Measurements from ENCODE around the gene CEACAM19. TPM values are rescaled to one million over a fixed set of nuclear protein-coding genes. Genes with fewer than 3 reads are reported as not detected.
"Not testable (repeated sequence)": the region's sequence is repeated elsewhere in the genome, so short reads cannot be mapped to it uniquely, and the experiment has no call there.

The CEACAM19 gene
- total RNA-seq, 1 donor from 2014 or later: 1.5 TPM

DNA sequence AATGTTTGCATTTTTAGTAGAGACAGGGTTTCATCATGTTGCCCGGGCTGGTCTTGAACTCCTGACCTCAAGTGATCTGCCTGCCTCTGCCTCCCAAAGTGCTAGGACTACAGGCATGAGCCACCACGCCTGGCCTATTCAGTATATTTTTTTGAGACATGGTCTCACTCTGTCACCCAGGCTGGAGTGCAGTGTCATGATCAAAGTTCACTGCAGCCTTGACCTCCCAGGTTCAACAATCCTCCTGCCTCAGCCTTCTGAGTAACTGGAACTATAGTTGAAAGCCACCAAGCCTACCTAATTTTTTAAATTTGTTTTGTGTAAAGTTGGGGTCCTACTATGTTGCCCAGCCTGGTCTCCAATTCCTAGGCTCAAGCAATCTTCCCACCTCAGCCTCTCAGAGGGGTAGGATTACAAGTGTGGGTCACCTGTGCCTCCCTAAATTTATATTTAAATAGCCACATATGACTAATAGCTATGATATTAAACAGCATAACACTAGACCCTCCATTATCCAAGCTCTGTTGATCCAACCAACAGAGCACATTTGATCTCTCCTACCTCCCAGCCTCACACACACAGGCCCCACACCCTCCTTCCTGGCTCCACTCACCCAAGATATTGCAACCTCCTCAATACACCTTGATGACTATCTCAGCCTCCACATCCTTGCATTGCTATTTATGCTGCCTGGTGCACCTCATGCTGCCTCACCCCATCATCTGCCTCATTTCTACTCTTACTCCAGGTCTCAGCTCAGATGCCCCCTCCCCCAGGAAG is 2.1 kb upstream of the CEACAM19 start:
- H3K9me3 Mint-ChIP-seq: no peaks in the 10 kb centered on the region
- H3K4me1 Mint-ChIP-seq (ENCODE audit: low read depth): no peaks in the 10 kb centered on the region
- intact Hi-C loops (cut with micrococcal nuclease): no loop called here
- H3K4me3 Mint-ChIP-seq (ENCODE audit: low read depth): no peak overlapping the region
- no peak for DNase-seq (ENCODE audit: low spot score)
- no peak overlapping the region for H3K27ac Mint-ChIP-seq
- no peaks in the 10 kb centered on the region for H3K36me3 Mint-ChIP-seq (ENCODE audit: low read depth)
- H3K27me3 Mint-ChIP-seq (ENCODE audit: low read depth): no peaks in the 10 kb centered on the region

DNA sequence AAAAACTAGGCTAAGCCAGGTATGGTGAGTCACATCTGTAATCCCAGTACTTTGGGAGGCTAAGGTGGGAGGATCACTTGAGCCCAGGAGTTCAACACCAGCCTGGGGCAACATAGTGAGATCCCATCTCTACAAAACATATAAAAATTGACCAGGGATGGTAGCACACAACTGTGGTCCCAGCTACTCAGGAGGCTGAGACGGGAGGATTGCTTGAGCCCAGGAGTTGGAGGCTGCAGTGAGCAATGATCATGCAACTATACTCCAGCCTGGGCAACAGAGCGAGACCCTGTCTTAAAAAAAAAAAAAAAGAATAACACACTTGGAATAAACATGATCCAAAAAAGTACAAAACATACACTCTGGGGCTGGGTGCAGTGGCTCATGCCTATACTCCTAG is 1.3 kb upstream of the CEACAM19 start:
- H3K4me3 Mint-ChIP-seq (ENCODE audit: low read depth); H3K4me1 Mint-ChIP-seq (ENCODE audit: low read depth); DNase-seq (ENCODE audit: low spot score); H3K27me3 Mint-ChIP-seq (ENCODE audit: low read depth); H3K27ac Mint-ChIP-seq; intact Hi-C loops (cut with micrococcal nuclease); H3K9me3 Mint-ChIP-seq; H3K36me3 Mint-ChIP-seq (ENCODE audit: low read depth): not testable (repeated sequence)

DNA sequence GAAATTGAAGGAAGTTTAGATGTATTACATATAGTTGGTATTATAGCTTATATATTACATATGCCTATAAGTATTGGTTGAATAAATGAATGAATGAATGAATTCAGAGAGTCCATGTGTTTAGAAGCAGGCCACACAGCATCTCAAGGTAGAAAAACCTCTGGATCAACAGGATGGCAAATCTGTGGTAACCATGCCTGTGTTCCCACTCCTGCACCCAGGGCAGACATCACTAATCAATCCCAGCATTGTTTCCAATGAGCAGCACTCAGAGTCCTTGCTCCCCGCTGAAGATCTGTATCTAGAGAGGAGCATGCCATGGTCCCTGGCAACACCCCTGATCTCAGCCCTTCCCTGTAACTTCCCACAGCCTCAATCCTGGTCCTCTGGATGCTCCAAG is 944 bp downstream of the CEACAM19 start:
- H3K9me3 Mint-ChIP-seq: no peaks in the 10 kb centered on the region
- no peak for DNase-seq (ENCODE audit: low spot score)
- intact Hi-C loops (cut with micrococcal nuclease): no loop called here
- no peak overlapping the region for H3K27ac Mint-ChIP-seq
- H3K4me1 Mint-ChIP-seq (ENCODE audit: low read depth): no peaks in the 10 kb centered on the region
- no peak overlapping the region for H3K4me3 Mint-ChIP-seq (ENCODE audit: low read depth)
- no peaks in the 10 kb centered on the region for H3K36me3 Mint-ChIP-seq (ENCODE audit: low read depth)
- H3K27me3 Mint-ChIP-seq (ENCODE audit: low read depth): no peaks in the 10 kb centered on the region

DNA sequence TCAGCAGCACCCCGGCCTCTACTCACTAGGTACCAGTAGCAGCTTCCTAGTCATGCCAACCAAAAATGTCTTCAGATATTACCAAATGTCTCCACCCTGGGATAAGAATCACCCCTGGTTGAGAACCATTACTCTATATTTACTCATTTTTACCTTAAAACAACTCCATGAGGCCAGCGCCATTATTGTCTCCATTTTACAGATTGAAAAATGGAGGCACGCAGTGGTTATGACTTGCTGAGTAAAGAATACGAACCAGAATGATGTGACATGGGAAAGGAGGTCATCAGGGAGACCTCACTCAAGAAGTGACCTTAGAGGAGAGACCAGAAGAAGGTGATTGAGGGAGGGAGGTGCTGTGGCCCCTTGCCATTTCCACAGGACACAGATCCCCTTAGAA is 2.2 kb downstream of the CEACAM19 start:
- Mint-ChIP-seq H3K4me3 (ENCODE audit: low read depth) (no peak overlapping the region), H3K27me3 (ENCODE audit: low read depth) (no peaks in the 10 kb centered on the region), H3K27ac (no peak overlapping the region), H3K9me3 (no peaks in the 10 kb centered on the region), H3K36me3 (ENCODE audit: low read depth) (no peaks in the 10 kb centered on the region), H3K4me1 (ENCODE audit: low read depth) (no peaks in the 10 kb centered on the region)
- intact Hi-C loops (cut with micrococcal nuclease): no loop called here
- no peak for DNase-seq (ENCODE audit: low spot score)

DNA sequence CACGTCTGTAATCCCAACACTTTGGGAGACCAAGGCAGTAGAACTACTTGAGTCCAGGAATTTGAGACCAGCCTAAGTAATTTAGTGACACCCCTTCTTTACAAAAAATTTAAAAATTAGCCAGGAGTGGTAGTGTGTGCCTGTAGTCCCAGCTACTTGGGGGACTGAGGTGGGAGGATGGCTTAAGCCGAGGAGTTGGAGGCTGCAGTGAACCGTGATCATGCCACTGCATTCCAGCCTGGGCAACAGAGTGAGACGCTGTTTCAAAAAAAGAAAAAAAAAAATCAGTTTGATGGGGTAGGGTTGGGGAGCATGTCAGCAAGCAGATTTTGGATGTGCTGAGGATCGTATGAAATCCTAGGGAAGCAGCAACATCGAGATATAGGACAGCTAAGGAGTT is 4.2 kb downstream of the CEACAM19 start:
- intact Hi-C loops (cut with micrococcal nuclease): no loop called here
- Mint-ChIP-seq H3K4me1 (ENCODE audit: low read depth) (no peaks in the 10 kb centered on the region), H3K27me3 (ENCODE audit: low read depth) (no peaks in the 10 kb centered on the region)

DNA sequence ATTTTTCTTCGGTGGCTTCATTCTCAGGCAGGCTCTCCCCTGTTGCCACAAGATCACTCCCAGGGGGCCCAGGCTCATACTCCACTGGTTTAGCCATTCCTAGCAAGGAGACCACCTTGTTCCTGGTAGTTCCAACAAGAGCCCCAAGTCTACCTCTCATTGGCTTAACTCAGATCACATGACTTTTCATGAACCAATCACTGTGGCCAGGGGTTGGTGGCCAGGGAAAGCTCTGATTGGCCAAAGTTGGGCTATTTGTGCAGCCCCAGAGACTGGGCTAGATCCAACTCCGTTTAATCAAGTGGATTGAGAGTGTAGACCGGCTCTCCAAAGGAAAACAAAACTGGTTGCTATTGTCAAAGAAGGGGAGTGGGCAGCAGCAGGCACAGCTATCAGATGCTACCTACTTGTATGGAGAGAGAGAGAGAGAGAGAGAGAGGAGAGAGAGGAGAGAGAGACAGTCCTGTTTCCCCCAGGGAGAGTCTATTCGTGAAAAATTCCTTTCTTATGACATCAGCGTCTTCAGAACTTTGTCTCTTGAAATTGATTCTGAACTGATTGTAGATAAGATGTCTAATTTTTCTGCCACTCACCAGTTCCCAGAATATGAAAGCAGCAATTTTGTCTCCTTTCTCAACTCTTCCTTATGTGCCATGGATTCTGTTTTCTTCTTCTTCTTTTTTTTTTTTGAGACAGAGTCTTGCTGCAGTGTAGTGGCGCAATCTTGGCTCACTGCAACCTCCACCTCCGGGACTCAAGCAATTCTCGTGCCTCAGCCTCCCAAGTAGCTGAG is 5.9 kb downstream of the CEACAM19 start:
- H3K36me3 Mint-ChIP-seq (ENCODE audit: low read depth): no peaks in the 10 kb centered on the region
- H3K9me3 Mint-ChIP-seq: no peaks in the 10 kb centered on the region
- H3K4me1 Mint-ChIP-seq (ENCODE audit: low read depth): no peaks in the 10 kb centered on the region
- intact Hi-C loops (cut with micrococcal nuclease): no loop called here
- H3K4me3 Mint-ChIP-seq (ENCODE audit: low read depth): no peak overlapping the region
- DNase-seq (ENCODE audit: low spot score): no peak
- no peaks in the 10 kb centered on the region for H3K27me3 Mint-ChIP-seq (ENCODE audit: low read depth)
- no peak overlapping the region for H3K27ac Mint-ChIP-seq

More for the DNA sequence above, 4.2 kb downstream of the CEACAM19 start:
- Mint-ChIP-seq H3K27ac (no peak overlapping the region), H3K9me3 (no peaks in the 10 kb centered on the region), H3K36me3 (ENCODE audit: low read depth) (no peaks in the 10 kb centered on the region), H3K4me3 (ENCODE audit: low read depth) (no peak overlapping the region)
- DNase-seq (ENCODE audit: low spot score): no peak

DNA sequence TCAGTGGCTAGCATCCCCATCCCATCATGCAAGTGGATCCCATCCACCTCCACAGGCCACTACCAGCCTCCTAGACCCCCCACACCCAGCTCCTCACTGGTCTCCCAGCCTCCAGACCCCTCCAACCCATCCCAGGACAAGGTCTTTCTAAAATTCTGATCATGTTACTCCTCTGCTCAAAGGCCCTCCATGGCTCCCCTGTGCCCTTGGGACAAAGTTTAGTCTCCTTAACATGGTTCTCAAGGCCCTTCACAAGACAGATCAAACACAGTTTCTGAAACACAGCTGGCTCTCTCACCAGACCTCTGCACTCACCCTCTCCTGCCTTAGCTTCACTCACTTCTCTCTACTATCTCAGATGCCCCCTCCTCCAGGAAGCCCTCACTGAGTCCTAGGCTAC is 9.3 kb downstream of the CEACAM19 start:
- peaks cover 7% of the 10 kb centered on the region for H3K4me1 Mint-ChIP-seq (ENCODE audit: low read depth)
- DNase-seq (ENCODE audit: low spot score): no peak
- H3K36me3 Mint-ChIP-seq (ENCODE audit: low read depth): no peaks in the 10 kb centered on the region
- H3K4me3 Mint-ChIP-seq (ENCODE audit: low read depth): no peak overlapping the region
- H3K9me3 Mint-ChIP-seq: no peaks in the 10 kb centered on the region
- H3K27me3 Mint-ChIP-seq (ENCODE audit: low read depth): no peaks in the 10 kb centered on the region
- intact Hi-C loops (cut with micrococcal nuclease): no loop called here
- H3K27ac Mint-ChIP-seq: no peak overlapping the region

DNA sequence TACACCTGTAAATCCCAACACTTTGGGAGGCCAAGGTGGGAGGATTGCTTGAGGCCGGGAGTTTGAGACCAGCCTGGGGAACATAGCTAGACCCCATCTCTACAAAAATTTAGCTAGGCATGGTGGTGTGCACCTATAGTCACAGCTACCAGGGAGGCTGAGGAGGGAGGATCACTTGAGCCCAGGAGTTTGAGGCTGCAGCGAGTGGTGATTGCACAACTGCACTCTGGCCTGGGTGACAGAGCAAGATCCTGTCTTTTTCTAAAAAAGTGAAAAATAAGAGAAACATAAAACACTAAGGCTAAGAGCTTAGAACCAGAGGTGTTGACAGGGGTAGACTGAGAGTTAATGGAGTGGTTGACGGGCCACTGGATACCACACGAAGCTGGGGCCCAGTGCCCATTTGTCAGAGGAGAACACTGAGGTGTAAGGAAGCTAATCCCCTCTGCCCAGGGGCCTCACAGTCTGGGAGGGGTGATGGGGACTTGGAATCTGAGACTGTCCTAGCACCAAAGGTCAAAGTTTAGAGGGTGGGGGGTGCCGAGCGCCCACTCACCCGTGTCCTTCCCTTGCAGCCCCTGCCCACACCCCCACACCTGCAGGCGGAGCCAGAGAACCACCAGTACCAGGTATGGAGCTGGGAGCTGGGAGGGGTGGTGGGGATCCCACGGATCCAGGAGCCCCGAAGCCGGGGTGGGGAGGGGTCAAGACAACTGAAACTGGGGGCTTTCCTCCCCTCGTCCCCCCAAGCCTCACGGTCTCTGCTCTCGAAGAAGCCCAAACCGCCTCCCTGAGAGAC is 10.9 kb downstream of the CEACAM19 start:
- Mint-ChIP-seq H3K9me3 (no peaks in the 10 kb centered on the region), H3K27ac (no peak overlapping the region), H3K36me3 (ENCODE audit: low read depth) (no peaks in the 10 kb centered on the region), H3K27me3 (ENCODE audit: low read depth) (no peaks in the 10 kb centered on the region), H3K4me1 (ENCODE audit: low read depth) (peaks cover 7% of the 10 kb centered on the region), H3K4me3 (ENCODE audit: low read depth) (no peak overlapping the region)
- intact Hi-C loops (cut with micrococcal nuclease): no loop called here
- DNase-seq (ENCODE audit: low spot score): no peak

DNA sequence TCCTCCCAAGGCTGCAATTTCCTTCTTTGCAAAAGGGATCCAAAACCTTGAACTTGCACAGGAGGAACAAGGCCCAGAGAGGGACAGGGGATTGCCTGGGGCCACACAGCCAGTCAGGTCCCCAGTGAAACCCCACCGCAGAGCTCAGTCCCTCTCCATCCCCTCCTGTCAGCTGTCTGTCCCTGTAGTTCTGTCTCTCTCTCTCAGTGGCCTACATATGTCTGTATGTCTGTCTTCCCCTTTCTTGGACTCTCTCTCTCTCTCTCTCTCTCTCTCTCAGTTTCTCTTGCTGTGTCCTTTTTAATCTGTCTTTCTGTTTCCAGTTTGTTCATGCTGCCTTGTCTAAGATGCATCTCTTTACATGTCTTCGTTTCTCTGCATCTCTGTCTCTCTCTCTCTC is 11.5 kb downstream of the CEACAM19 start:
- DNase-seq (ENCODE audit: low spot score): no peak
- H3K4me1 Mint-ChIP-seq (ENCODE audit: low read depth): peaks cover 7% of the 10 kb centered on the region
- no peak overlapping the region for H3K27ac Mint-ChIP-seq
- H3K4me3 Mint-ChIP-seq (ENCODE audit: low read depth): no peak overlapping the region
- intact Hi-C loops (cut with micrococcal nuclease): no loop called here
- H3K27me3 Mint-ChIP-seq (ENCODE audit: low read depth): peaks cover 2% of the 10 kb centered on the region
- no peaks in the 10 kb centered on the region for H3K36me3 Mint-ChIP-seq (ENCODE audit: low read depth)
- no peaks in the 10 kb centered on the region for H3K9me3 Mint-ChIP-seq

DNA sequence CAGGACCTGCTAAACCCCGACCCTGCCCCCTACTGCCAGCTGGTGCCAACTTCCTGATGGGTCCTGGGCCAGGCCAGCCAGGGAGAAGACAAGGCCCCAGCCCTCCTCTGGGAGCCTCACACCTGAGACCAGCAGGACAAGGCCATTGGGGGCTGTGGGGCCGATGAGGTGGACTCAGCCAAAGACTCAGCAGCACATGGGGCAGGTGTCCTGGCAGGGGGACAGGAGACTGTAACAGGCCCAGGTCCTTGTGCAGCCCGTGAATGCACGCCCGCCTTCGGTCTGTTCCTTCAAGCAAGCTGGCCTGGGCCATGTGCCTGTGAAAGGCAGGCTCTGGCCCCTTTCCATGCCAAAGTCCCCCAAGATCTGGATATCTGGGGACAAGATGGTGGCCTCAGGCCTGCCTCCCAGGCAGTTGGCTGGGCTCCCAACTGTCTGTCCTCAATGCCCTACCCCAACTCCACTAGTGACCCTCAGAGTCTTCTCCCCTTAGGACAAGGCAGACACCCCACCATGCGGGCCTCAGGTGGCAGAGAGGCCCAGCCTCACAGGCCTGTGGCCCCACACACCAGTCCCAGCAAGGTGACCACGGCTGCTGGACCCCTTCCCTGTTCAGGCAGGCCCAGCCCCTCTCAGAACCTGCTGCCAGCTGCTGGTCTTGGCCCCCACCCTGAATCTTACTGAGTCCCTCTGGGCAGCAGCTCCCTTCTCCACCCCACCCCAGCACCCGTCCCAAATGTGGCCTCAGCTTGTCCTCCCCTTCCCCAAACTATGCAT is 12.3 kb downstream of the CEACAM19 start:
- intact Hi-C loops (cut with micrococcal nuclease): no loop called here
- Mint-ChIP-seq H3K4me3 (ENCODE audit: low read depth) (no peak overlapping the region), H3K9me3 (no peaks in the 10 kb centered on the region), H3K27me3 (ENCODE audit: low read depth) (peaks cover 3% of the 10 kb centered on the region), H3K27ac (no peak overlapping the region), H3K4me1 (ENCODE audit: low read depth) (peaks cover 7% of the 10 kb centered on the region), H3K36me3 (ENCODE audit: low read depth) (no peaks in the 10 kb centered on the region)
- no peak for DNase-seq (ENCODE audit: low spot score)

DNA sequence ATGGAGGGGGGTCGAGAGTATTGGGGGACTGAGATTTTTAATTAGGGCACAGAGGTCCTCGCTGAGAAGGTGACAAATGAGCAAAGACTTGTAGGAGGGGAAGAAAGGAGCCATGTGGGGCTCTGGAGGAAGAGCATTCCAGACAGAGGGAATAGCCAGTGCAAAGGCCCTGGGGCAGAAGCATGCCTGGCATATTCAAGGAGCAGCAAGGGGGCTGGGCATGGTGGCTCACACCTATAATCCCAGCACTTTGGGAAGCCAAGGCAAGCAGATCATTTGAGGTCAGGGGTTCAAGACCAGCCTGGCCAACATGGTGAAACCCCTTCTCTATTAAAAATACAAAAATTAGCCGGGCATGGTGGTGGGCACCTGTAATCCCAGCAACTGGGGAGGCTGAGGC is 13.1 kb downstream of the CEACAM19 start:
- H3K36me3 Mint-ChIP-seq (ENCODE audit: low read depth); H3K9me3 Mint-ChIP-seq; DNase-seq (ENCODE audit: low spot score); intact Hi-C loops (cut with micrococcal nuclease); H3K27me3 Mint-ChIP-seq (ENCODE audit: low read depth); H3K4me3 Mint-ChIP-seq (ENCODE audit: low read depth); H3K27ac Mint-ChIP-seq: not testable (repeated sequence)
- H3K4me1 Mint-ChIP-seq (ENCODE audit: low read depth): peaks cover 11% of the 10 kb centered on the region
